ENCODE measurements around the gene GRIA3.
"Not testable (repeated sequence)": the region's sequence is repeated elsewhere in the genome, so short reads cannot be mapped to it uniquely, and the experiment has no call there.

Gene GRIA3

GRCh38 chrX:123475068-123475724 lies 291.1 kb downstream of the GRIA3 start:
- DNase-seq = no peak

GRCh38 chrX:123476611-123477219 lies 292.6 kb downstream of the GRIA3 start:
- no peak for DNase-seq

GRCh38 chrX:123477673-123478072 lies 293.6 kb downstream of the GRIA3 start:
- DNase-seq = no peak

- DNase-seq = no peak
Measured at GRCh38 chrX:123481913-123482851, 298.1 kb downstream of the GRIA3 start.

- DNase-seq = no peak
Measured at GRCh38 chrX:123486297-123486696, 302.2 kb downstream of the GRIA3 start.

GRCh38 chrX:123487236-123487635 lies 303.2 kb downstream of the GRIA3 start:
- no peak for DNase-seq

GRCh38 chrX:123487669-123488068 lies 303.6 kb downstream of the GRIA3 start:
- no peak for DNase-seq

- DNase-seq = no peak
Measured at GRCh38 chrX:123489011-123489410, 304.9 kb downstream of the GRIA3 start.

- DNase-seq = no peak
Measured at GRCh38 chrX:123493857-123494256, 309.8 kb downstream of the GRIA3 start.

- no peak for DNase-seq
Measured at GRCh38 chrX:123499787-123500186, 315.7 kb downstream of the GRIA3 start.

GRCh38 chrX:123504047-123504446 lies 320.0 kb downstream of the GRIA3 start:
- no peak for DNase-seq

- DNase-seq = no peak
Measured at GRCh38 chrX:123504630-123505270, 320.7 kb downstream of the GRIA3 start.

GRCh38 chrX:123513585-123514278 lies 329.7 kb downstream of the GRIA3 start:
- DNase-seq = no peak

GRCh38 chrX:123514279-123514640 lies 330.2 kb downstream of the GRIA3 start:
- DNase-seq = not testable (repeated sequence)

GRCh38 chrX:123518791-123519190 lies 334.7 kb downstream of the GRIA3 start:
- DNase-seq = no peak

GRCh38 chrX:123525123-123525725 lies 341.1 kb downstream of the GRIA3 start:
- DNase-seq = no peak

GRCh38 chrX:123530726-123531125 lies 346.6 kb downstream of the GRIA3 start:
- DNase-seq = not testable (repeated sequence)

Data from inflammatory macrophage (primary cell).